ENCODE measurements around the gene CACNA1H. TPM values are rescaled to one million over a fixed set of nuclear protein-coding genes. Genes with fewer than 3 reads are reported as not detected.

CACNA1H gene
- total and polyA plus RNA-seq, 2 of the 4 experiments (the other 2 are of a cell fraction), result 1.6 to 5.8 TPM

DNA sequence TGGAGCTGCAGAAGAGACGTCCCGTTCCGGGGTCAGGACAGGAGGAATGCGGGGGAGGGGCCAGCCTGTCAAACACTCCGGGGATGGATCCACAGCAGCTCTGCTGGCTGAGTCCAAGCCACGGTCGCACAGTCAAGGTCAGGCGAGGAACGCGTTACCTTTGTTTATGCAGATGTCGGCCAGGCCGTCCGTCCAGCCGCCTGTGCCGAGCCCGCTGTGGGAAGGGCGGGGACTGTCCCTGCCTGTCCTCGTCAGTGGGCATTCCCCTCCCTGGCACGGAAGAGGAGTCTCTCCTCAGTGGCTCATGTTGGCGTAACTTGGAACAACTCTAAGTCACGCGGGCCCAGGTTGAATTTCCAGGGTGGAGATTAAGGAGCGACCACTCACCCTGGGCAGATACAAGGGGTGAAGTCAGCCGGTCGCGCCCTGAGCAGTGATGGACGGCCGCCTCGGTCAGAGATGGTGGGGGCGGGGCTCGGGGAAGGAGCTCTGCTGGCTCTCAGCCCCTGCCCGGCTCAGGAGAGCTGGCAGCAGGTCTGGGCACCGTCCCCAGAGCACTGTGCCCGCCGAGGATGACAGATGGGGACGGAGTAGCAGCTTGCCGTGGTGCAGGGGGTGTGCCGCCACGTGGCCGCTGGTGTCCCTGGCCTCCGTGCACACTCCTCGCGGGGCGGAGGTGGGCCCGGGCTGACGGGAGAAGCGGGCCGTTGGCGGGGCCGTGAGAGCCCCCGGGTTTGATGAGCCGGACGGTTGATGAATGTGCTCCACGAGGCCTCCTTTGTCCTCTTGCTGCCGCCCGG lies 7.3 kb downstream of the CACNA1H start:
- no peak overlapping the region for H2BK20ac ChIP-seq (ENCODE audit: low read depth, low read length)
- H2BK5ac ChIP-seq (ENCODE audit: low read depth, low read length, poor library complexity, severe bottlenecking), result no peak overlapping the region
- no peaks in the 10 kb centered on the region for H3K9me3 ChIP-seq (ENCODE audit: control insufficient read depth, insufficient read depth, low read length)
- H3K4me3 ChIP-seq (ENCODE audit: insufficient read depth, low read depth, low read length), result no peak overlapping the region
- no peak overlapping the region for H3K9ac ChIP-seq (ENCODE audit: low read depth, low read length)
- H3K23ac ChIP-seq (ENCODE audit: low read depth, low read length), result no peak overlapping the region
- H3K27ac ChIP-seq (ENCODE audit: insufficient read depth, low read length), result no peak overlapping the region
- DNase-seq (no peak), ATAC-seq (ENCODE audit: low read depth) (no peak)
- no peak overlapping the region for H3K4ac ChIP-seq (ENCODE audit: low read depth, low read length)
- no TSS peak for BruUV-seq (replicated peaks)
- dilution Hi-C loops (cut with HindIII; ENCODE audit: low sequenced_read_pairs, unreplicated experiment), result no loop called here
- intact Hi-C loops (cut with micrococcal nuclease), result no loop called here
- 16% methylated on average over 18 of the region's 56 CpGs; no CpG with 5 or more reads in 1 of the 2 experiments for WGBS, 2 experiments (ENCODE audit: extremely low coverage in 2 of 2, insufficient read length in 1 of 2)
- no peak overlapping the region for H4K91ac ChIP-seq (ENCODE audit: insufficient read depth, low read depth, low read length)
- H3K4me2 ChIP-seq (ENCODE audit: low read depth, low read length), result no peak overlapping the region
- TF ChIP-seq FOS (IDR thresholded peaks at IDR 0.05; ENCODE audit: low read depth, low read length), result no peak
- TF ChIP-seq SMC3 (IDR thresholded peaks at IDR 0.05; ENCODE audit: low read depth, low read length), result no peak
- no peak for TF ChIP-seq POLR2A (IDR thresholded peaks at IDR 0.05; ENCODE audit: low read depth, low read length)
- no peak for TF ChIP-seq MXI1 (IDR thresholded peaks at IDR 0.05; ENCODE audit: borderline replicate concordance, low read depth, low read length)
- no peak for TF ChIP-seq BHLHE40 (IDR thresholded peaks at IDR 0.05; ENCODE audit: low read depth, low read length)
- no peak for TF ChIP-seq MAFK (IDR thresholded peaks at IDR 0.05; ENCODE audit: low read depth, low read length)
- TF ChIP-seq, protein P1, sequence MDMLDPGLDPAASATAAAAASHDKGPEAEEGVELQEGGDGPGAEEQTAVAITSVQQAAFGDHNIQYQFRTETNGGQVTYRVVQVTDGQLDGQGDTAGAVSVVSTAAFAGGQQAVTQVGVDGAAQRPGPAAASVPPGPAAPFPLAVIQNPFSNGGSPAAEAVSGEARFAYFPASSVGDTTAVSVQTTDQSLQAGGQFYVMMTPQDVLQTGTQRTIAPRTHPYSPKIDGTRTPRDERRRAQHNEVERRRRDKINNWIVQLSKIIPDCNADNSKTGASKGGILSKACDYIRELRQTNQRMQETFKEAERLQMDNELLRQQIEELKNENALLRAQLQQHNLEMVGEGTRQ (IDR thresholded peaks at IDR 0.05; ENCODE audit: low read depth, low read length), result no peak
- TF ChIP-seq RAD21 (IDR thresholded peaks at IDR 0.05; ENCODE audit: low read length), result no peak
- TF ChIP-seq CEBPB (IDR thresholded peaks at IDR 0.05; ENCODE audit: low read depth, low read length), result no peak
- TF ChIP-seq, protein P2, sequence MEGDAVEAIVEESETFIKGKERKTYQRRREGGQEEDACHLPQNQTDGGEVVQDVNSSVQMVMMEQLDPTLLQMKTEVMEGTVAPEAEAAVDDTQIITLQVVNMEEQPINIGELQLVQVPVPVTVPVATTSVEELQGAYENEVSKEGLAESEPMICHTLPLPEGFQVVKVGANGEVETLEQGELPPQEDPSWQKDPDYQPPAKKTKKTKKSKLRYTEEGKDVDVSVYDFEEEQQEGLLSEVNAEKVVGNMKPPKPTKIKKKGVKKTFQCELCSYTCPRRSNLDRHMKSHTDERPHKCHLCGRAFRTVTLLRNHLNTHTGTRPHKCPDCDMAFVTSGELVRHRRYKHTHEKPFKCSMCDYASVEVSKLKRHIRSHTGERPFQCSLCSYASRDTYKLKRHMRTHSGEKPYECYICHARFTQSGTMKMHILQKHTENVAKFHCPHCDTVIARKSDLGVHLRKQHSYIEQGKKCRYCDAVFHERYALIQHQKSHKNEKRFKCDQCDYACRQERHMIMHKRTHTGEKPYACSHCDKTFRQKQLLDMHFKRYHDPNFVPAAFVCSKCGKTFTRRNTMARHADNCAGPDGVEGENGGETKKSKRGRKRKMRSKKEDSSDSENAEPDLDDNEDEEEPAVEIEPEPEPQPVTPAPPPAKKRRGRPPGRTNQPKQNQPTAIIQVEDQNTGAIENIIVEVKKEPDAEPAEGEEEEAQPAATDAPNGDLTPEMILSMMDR (conservative IDR thresholded peaks at IDR 0.05; ENCODE audit: low read depth, low read length), result no peak
- TF ChIP-seq, protein P3, sequence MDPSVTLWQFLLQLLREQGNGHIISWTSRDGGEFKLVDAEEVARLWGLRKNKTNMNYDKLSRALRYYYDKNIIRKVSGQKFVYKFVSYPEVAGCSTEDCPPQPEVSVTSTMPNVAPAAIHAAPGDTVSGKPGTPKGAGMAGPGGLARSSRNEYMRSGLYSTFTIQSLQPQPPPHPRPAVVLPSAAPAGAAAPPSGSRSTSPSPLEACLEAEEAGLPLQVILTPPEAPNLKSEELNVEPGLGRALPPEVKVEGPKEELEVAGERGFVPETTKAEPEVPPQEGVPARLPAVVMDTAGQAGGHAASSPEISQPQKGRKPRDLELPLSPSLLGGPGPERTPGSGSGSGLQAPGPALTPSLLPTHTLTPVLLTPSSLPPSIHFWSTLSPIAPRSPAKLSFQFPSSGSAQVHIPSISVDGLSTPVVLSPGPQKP (IDR thresholded peaks at IDR 0.05; ENCODE audit: borderline replicate concordance, low read depth, low read length), result no peak
- no peak for TF ChIP-seq NFE2L2 (IDR thresholded peaks at IDR 0.05; ENCODE audit: low read depth, low read length)
- no peak for TF ChIP-seq CHD1 (IDR thresholded peaks at IDR 0.05; ENCODE audit: low read depth, low read length)
- TF ChIP-seq RFX5 (IDR thresholded peaks at IDR 0.05; ENCODE audit: low read depth, low read length), result no peak
- TF ChIP-seq RCOR1 (IDR thresholded peaks at IDR 0.05; ENCODE audit: insufficient replicate concordance, low read length), result no peak
- no peak for TF ChIP-seq MAZ (IDR thresholded peaks at IDR 0.05; ENCODE audit: borderline replicate concordance, low read depth, low read length)
- in situ Hi-C loops (cut with MboI; ENCODE audit: low sequenced_read_pairs), result no loop called here
- H4K5ac ChIP-seq (ENCODE audit: low read depth, low read length), result no peak overlapping the region
- CTCF ChIA-PET, result no interaction called here
- H3K36me3 ChIP-seq (ENCODE audit: control insufficient read depth, insufficient read depth, low read length), result no peaks in the 10 kb centered on the region
- peaks cover 11% of the 10 kb centered on the region; the same call in 1 of the 2 replicates for H3K27me3 ChIP-seq (ENCODE audit: control insufficient read depth, insufficient read depth, low read length)
- H4K20me1 ChIP-seq (ENCODE audit: insufficient read depth, low read length), result peaks cover 15% of the 10 kb centered on the region
- H2AFZ ChIP-seq (replicated peaks; ENCODE audit: low read length, poor library complexity), result no peak overlapping the region
- POLR2A ChIA-PET (ENCODE audit: unreplicated experiment), result no interaction called here
- no peak overlapping the region for H2AK9ac ChIP-seq (replicated peaks; ENCODE audit: low read depth, low read length, poor library complexity)
- H2BK120ac ChIP-seq (ENCODE audit: low read depth, low read length), result no peak overlapping the region
- H2BK15ac ChIP-seq (ENCODE audit: low read depth, low read length), result no peak overlapping the region
- no peaks in the 10 kb centered on the region for H3K79me1 ChIP-seq (ENCODE audit: low read depth in 1 of 2, low read length in 2 of 2)
- no peak overlapping the region for H3K14ac ChIP-seq (replicated peaks; ENCODE audit: low read depth, low read length)
- no peaks in the 10 kb centered on the region for H3K9me1 ChIP-seq (ENCODE audit: insufficient read depth, low read length)
- H3K18ac ChIP-seq (ENCODE audit: low read depth, low read length), result no peak overlapping the region
- peaks cover 15% of the 10 kb centered on the region; the same call in 1 of the 2 replicates for H3K4me1 ChIP-seq (ENCODE audit: control insufficient read depth, insufficient read depth, low read length)
- H4K8ac ChIP-seq (ENCODE audit: low read depth in 2 of 2, low read length in 2 of 2), result no peak overlapping the region
- no peak overlapping the region for H2AK5ac ChIP-seq (ENCODE audit: low read depth, low read length)
- no peak overlapping the region for H3K56ac ChIP-seq (ENCODE audit: extremely low read depth, insufficient read depth, low read length)
